ENCODE measurements around the gene SIPA1.

The SIPA1 gene

DNA sequence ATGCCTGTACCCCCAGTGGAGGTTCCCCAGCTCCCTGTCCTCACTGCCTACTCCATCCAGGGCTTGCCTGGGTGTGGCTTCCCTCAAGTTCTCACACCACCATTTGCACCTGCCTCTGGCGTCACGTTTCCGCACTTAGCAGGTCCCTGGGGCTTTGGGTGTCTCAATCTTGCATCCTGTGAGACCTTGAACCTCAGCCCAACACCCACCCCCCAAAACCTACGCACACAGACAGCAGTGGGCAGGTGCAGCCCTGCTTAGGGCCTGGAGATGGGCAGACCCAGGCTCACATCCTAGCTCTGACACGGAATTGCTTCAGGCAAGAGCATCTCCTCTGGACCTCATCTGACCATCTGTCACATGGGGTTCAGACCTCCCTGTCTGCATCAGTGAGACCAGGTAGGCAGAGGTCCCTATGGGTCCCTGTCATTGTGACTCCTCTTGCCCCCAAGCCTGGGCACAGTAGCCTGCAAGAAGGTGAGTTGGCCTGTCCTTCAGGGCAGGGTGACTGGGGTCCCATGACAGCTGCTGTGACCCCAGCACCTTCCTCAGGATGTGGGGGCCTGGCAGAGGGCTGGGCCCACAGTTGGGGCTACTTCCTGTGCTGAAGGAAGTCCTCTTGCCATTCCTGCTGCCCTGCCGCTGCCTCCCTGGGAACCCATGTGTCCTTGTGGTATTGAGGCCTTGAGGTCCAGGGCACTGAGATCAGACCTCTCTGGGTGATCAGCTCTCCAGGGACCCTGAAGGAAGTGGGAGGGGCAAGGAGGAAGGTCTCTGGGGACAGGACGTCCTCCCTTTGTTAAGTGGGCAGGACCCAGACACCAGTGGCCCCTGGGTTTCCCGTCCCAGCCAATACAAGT, 2.0 kb downstream of the SIPA1 start:
- no peaks in the 10 kb centered on the region for H3K4me1 ChIP-seq
- TF ChIP-seq, protein P1, sequence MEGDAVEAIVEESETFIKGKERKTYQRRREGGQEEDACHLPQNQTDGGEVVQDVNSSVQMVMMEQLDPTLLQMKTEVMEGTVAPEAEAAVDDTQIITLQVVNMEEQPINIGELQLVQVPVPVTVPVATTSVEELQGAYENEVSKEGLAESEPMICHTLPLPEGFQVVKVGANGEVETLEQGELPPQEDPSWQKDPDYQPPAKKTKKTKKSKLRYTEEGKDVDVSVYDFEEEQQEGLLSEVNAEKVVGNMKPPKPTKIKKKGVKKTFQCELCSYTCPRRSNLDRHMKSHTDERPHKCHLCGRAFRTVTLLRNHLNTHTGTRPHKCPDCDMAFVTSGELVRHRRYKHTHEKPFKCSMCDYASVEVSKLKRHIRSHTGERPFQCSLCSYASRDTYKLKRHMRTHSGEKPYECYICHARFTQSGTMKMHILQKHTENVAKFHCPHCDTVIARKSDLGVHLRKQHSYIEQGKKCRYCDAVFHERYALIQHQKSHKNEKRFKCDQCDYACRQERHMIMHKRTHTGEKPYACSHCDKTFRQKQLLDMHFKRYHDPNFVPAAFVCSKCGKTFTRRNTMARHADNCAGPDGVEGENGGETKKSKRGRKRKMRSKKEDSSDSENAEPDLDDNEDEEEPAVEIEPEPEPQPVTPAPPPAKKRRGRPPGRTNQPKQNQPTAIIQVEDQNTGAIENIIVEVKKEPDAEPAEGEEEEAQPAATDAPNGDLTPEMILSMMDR (IDR thresholded peaks at IDR 0.05), result no peak
- no peak overlapping the region for H3K9ac ChIP-seq
- H3K27me3 ChIP-seq (ENCODE audit: control insufficient read depth, insufficient read depth, low read length), result no peaks in the 10 kb centered on the region
- no peaks in the 10 kb centered on the region for H3K79me2 ChIP-seq
- H3K4me3 ChIP-seq (ENCODE audit: low read depth, low read length), result no peak overlapping the region
- no peak overlapping the region for H3K4me2 ChIP-seq (ENCODE audit: low read length)
- no peaks in the 10 kb centered on the region for H3K9me3 ChIP-seq (ENCODE audit: control insufficient read depth, low read length)
- H3K27ac ChIP-seq, result peak overlapping the region; percentile 60
- no peaks in the 10 kb centered on the region for H3K36me3 ChIP-seq (ENCODE audit: control insufficient read depth, insufficient read depth, low read length)
- H2AFZ ChIP-seq, result no peak overlapping the region

DNA sequence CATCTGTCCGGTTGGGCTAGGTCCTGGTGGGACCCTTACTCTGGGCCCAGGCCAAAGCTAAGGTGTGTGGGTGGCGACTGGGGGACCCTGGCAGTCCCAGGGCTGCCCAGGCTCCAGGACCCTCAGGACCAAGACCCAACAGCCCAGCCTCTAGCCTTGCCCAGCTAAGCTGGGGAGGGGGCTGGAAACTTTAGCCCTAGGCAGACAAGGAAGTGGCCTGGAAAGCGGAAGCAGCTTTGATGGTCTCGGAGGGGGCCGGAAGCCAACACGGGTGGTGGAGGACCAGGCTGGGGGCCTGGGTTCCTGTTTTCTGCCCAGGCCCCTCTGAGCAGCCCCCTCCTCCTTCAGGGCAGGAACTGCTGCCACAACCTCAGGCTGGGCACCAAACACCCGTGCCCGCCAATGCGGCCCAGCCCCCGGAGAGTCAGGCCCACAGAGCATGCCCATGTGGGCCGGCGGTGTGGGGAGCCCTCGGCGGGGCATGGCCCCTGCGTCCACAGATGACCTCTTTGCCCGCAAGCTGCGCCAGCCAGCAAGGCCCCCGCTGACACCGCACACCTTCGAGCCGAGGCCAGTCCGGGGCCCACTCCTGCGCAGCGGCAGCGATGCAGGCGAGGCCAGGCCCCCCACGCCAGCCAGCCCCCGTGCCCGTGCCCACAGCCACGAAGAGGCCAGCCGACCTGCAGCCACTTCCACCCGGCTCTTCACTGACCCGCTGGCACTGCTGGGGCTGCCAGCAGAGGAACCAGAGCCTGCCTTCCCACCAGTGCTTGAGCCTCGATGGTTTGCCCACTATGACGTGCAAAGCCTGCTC, 2.8 kb downstream of the SIPA1 start:
- Histone ChIP-seq H3K27me3 (ENCODE audit: control insufficient read depth, insufficient read depth, low read length) (no peaks in the 10 kb centered on the region), H3K4me3 (ENCODE audit: low read depth, low read length) (no peak overlapping the region), H3K79me2 (no peaks in the 10 kb centered on the region), H3K4me2 (ENCODE audit: low read length) (no peak overlapping the region), H3K27ac (peak overlapping the region; percentile 60), H3K9ac (no peak overlapping the region), H3K36me3 (ENCODE audit: control insufficient read depth, insufficient read depth, low read length) (no peaks in the 10 kb centered on the region), H2AFZ (no peak overlapping the region), H3K4me1 (no peaks in the 10 kb centered on the region), H3K9me3 (ENCODE audit: control insufficient read depth, low read length) (no peaks in the 10 kb centered on the region)
- TF ChIP-seq, protein P1 (IDR thresholded peaks at IDR 0.05), result no peak

DNA sequence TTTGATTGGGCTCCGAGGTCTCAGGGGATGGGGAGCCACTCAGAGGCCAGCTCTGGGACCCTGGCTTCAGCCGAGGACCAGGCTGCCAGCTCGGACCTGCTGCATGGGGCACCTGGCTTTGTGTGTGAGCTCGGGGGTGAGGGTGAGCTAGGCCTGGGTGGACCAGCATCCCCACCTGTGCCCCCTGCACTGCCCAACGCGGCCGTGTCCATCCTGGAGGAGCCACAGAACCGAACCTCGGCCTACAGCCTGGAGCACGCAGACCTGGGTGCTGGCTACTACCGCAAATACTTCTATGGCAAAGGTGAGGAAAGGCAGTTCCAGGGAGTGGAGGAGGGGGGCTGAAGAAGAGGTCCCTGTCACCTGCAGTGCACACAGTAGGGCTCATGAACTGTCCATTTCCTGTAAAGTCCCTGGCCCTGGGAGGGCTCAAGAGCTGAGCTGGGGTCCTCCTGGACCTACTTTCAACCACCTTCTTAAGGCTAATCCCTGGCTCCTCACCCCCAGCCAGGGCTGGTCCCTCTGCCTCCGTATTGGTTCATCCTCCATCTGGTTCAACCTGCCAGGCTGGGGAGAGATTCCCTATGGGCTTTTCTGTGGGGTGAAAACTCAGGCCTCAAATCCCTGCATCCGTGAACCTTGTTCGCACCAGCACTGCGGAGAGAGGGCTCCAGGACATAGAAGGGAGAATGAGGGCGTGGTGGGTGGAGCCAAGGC, 3.6 kb downstream of the SIPA1 start:
- no peaks in the 10 kb centered on the region for H3K36me3 ChIP-seq (ENCODE audit: control insufficient read depth, insufficient read depth, low read length)

DNA sequence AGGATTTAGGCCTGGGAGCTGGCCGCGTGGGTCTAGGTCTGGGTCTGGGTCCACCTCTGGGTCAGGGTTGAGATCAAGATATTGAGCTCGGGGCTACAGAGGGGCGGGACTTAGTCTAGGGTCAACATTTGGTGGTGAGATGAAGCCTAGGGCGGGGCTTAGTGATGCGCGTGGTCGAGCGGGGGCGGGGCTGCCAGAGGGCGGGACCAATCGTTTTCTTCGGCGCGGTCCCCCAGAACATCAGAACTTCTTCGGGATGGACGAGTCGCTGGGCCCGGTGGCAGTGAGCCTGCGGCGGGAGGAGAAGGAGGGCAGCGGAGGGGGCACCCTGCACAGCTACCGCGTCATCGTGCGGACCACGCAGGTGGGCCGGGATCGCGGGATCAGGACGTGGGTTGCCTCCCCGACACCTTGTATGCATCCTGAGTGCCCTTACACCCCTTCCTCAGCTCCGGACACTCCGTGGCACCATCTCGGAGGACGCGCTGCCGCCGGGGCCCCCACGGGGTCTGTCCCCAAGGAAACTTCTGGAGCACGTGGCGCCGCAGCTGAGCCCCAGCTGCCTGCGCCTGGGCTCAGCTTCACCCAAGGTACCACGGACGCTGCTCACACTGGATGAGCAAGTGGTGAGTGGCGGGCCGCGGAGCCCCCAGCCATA, 4.2 kb downstream of the SIPA1 start:
- Histone ChIP-seq H3K4me3 (ENCODE audit: low read depth, low read length) (no peak overlapping the region), H3K36me3 (ENCODE audit: control insufficient read depth, insufficient read depth, low read length) (no peaks in the 10 kb centered on the region), H2AFZ (no peak overlapping the region), H3K27me3 (ENCODE audit: control insufficient read depth, insufficient read depth, low read length) (no peaks in the 10 kb centered on the region), H3K4me2 (ENCODE audit: low read length) (no peak overlapping the region), H3K27ac (no peak overlapping the region), H3K4me1 (no peaks in the 10 kb centered on the region), H3K9me3 (ENCODE audit: control insufficient read depth, low read length) (no peaks in the 10 kb centered on the region), H3K79me2 (no peaks in the 10 kb centered on the region), H3K9ac (no peak overlapping the region)
- TF ChIP-seq, protein P1 (IDR thresholded peaks at IDR 0.05), result no peak

More for the DNA sequence above, 3.6 kb downstream of the SIPA1 start:
- H3K79me2 ChIP-seq, result no peaks in the 10 kb centered on the region
- no peaks in the 10 kb centered on the region for H3K9me3 ChIP-seq (ENCODE audit: control insufficient read depth, low read length)
- H3K4me3 ChIP-seq (ENCODE audit: low read depth, low read length), result no peak overlapping the region
- H3K9ac ChIP-seq, result no peak overlapping the region
- no peaks in the 10 kb centered on the region for H3K4me1 ChIP-seq
- no peak overlapping the region for H2AFZ ChIP-seq
- no peaks in the 10 kb centered on the region for H3K27me3 ChIP-seq (ENCODE audit: control insufficient read depth, insufficient read depth, low read length)
- no peak overlapping the region for H3K4me2 ChIP-seq (ENCODE audit: low read length)
- H3K27ac ChIP-seq, result peak overlapping the region; percentile 60
- TF ChIP-seq, protein P1 (IDR thresholded peaks at IDR 0.05), result no peak

Measured in parathyroid adenoma (tissue), 2 donors.